Liver (tissue), 9 donors: ENCODE results near the gene DGKQ. TPM values are rescaled to one million over a fixed set of nuclear protein-coding genes. Genes with fewer than 3 reads are reported as not detected.

Experiments
- DNase-seq: peaks from one replicate; pipeline ENCODE4 v3.0.0-alpha.2; 2017; ENCODE audit warnings: low spot score
- H3K27ac ChIP-seq, 2 donors: one replicate each; pipeline ENCODE4 v1.7.0; 2013; ENCODE audit warnings: inconsistent platforms in 2 of 2, low read length in 2 of 2, control low read depth in 1 of 2, low read depth in 1 of 2, mild to moderate bottlenecking in 1 of 2
- H3K27me3 ChIP-seq, 4 donors: one replicate each; pipeline versions ENCODE4 v1.6.1 to v1.7.0; 2013; ENCODE audit warnings: low read length in 3 of 4, inconsistent platforms in 1 of 4, mild to moderate bottlenecking in 1 of 4, moderate library complexity in 1 of 4; ENCODE audit not compliant: control insufficient read depth in 4 of 4, insufficient read depth in 4 of 4
- H3K36me3 ChIP-seq, 4 donors: one replicate each; pipeline versions ENCODE4 v1.6.1 to v1.7.0; 2013; ENCODE audit warnings: low read length in 3 of 4, mild to moderate bottlenecking in 3 of 4, low read depth in 1 of 4, moderate library complexity in 1 of 4; ENCODE audit not compliant: control insufficient read depth in 4 of 4, insufficient read depth in 3 of 4
- H3K4me1 ChIP-seq, 4 donors: one replicate each; pipeline versions ENCODE4 v1.6.1 to v1.7.0; 2013; ENCODE audit warnings: low read length in 3 of 4, mild to moderate bottlenecking in 3 of 4, moderate library complexity in 1 of 4; ENCODE audit not compliant: control insufficient read depth in 4 of 4, insufficient read depth in 4 of 4
- H3K4me3 ChIP-seq, 3 donors: one replicate each; pipeline versions ENCODE4 v1.6.1 to v1.7.0; 2013; ENCODE audit warnings: low read length in 3 of 3, control low read depth in 1 of 3, low read depth in 1 of 3, mild to moderate bottlenecking in 1 of 3
- H3K9ac ChIP-seq, 2 donors: one replicate each; pipeline ENCODE4 v1.7.0; 2013; ENCODE audit warnings: low read length in 2 of 2, mild to moderate bottlenecking in 2 of 2, moderate library complexity in 2 of 2, control low read depth in 1 of 2, low read depth in 1 of 2
- H3K9me3 ChIP-seq, 4 donors: one replicate each; pipeline versions ENCODE4 v1.6.1 to v1.7.0; 2013; ENCODE audit warnings: low read length in 3 of 4; ENCODE audit not compliant: control insufficient read depth in 4 of 4
- EGR1 ChIP-seq, 2 donors: IDR thresholded peaks; 2 replicates each; pipeline ENCODE4 v1.6.1; 2016 to 2018; ENCODE audit warnings: antibody characterized with exemption in 2 of 2, low read depth in 2 of 2
- FOXA1 ChIP-seq: IDR thresholded peaks from 2 replicates; pipeline ENCODE4 v1.6.1; 2016; ENCODE audit warnings: antibody characterized with exemption
- FOXA2 ChIP-seq: IDR thresholded peaks from 2 replicates; pipeline ENCODE4 v1.6.1; 2016; ENCODE audit warnings: antibody characterized with exemption
- GABPA ChIP-seq, 2 donors: IDR thresholded peaks in 1 of 2; conservative IDR thresholded peaks in 1 of 2; 2 replicates each; pipeline ENCODE4 v1.6.1; 2016; ENCODE audit warnings: antibody characterized with exemption in 2 of 2, mild to moderate bottlenecking in 1 of 2, moderate library complexity in 1 of 2
- HNF4G ChIP-seq: IDR thresholded peaks from 2 replicates; pipeline ENCODE4 v1.6.1; 2016; ENCODE audit warnings: antibody characterized with exemption
- JUND ChIP-seq, 2 donors: IDR thresholded peaks; 2 replicates each; pipeline ENCODE4 v1.6.1; 2016; ENCODE audit warnings: antibody characterized with exemption in 2 of 2
- NR2F2 ChIP-seq: IDR thresholded peaks from 2 replicates; pipeline ENCODE4 v1.6.1; 2016; ENCODE audit warnings: antibody characterized with exemption
- RAD21 ChIP-seq, 2 donors: IDR thresholded peaks; 2 replicates each; pipeline ENCODE4 v1.6.1; 2016; ENCODE audit warnings: antibody characterized with exemption in 2 of 2, mild to moderate bottlenecking in 2 of 2
- RXRA ChIP-seq, 2 donors: IDR thresholded peaks; 2 replicates each; pipeline ENCODE4 v1.6.1; 2017 to 2018; ENCODE audit warnings: antibody characterized with exemption in 2 of 2, mild to moderate bottlenecking in 1 of 2
- SP1 ChIP-seq: IDR thresholded peaks from 2 replicates; pipeline ENCODE4 v1.6.1; 2018; ENCODE audit warnings: antibody characterized with exemption, mild to moderate bottlenecking
- TAF1 ChIP-seq: conservative IDR thresholded peaks from 2 replicates; pipeline ENCODE4 v1.6.1; 2016; ENCODE audit warnings: antibody characterized with exemption, mild to moderate bottlenecking
- YY1 ChIP-seq: IDR thresholded peaks from 2 replicates; pipeline ENCODE4 v1.6.1; 2016; ENCODE audit warnings: antibody characterized with exemption, mild to moderate bottlenecking
- WGBS: extraction: QIAGEN DNeasy Blood & Tissue Kit; methylation state at CpG from one replicate; pipeline ENCODE4 v1.1.7; 2013; 5-methylcytosine and 5-hydroxymethylcytosine counted together
- polyA plus RNA-seq, 2 donors: library from polyadenylated mRNA; stranded (reverse) in 1 of 2; unstranded in 1 of 2; fragments of 200-250 nt in 1 of 2; fragments of >200 nt in 1 of 2; fragmentation: Nextera tagmentation in 1 of 2; extraction: Ambion mirVana in 1 of 2; gene quantifications; one replicate each; pipeline versions ENCODE4 v1.2.1 to v1.2.3, GENCODE V29; 2013 to 2015
- total RNA-seq, 2 donors: library from RNA; depleted of rRNA; stranded (reverse); fragments of >200 nt; gene quantifications; one replicate each; pipeline ENCODE4 v1.2.3, GENCODE V29; 2014
- TF ChIP-seq, protein P1 (sequence below): IDR thresholded peaks from 2 replicates; pipeline ENCODE4 v1.6.1; 2016; ENCODE audit warnings: antibody characterized with exemption, mild to moderate bottlenecking
- TF ChIP-seq, protein P2 (sequence below): fragments of 150-350 bp; IDR thresholded peaks from 2 replicates; pipeline ENCODE4 v1.5.1; 2017; ENCODE audit warnings: improper control_type of control experiment, low read depth, low read length; ENCODE audit not compliant: missing input control
- TF ChIP-seq, protein P3 (sequence below): IDR thresholded peaks from 2 replicates; pipeline ENCODE4 v1.6.1; 2016; ENCODE audit warnings: antibody characterized with exemption
- TF ChIP-seq, protein P4 (sequence below): IDR thresholded peaks from 2 replicates; pipeline ENCODE4 v1.6.1; 2016; ENCODE audit warnings: antibody characterized with exemption
- donor health status: healthy.
- donor health status: healthy.
- donor health status: healthy.
- donor health status: healthy.
- donor health status: healthy.

Gene DGKQ
- total and polyA plus RNA-seq, 4 donors: 1.5 to 8.8 (median 3.6) TPM

DNA sequence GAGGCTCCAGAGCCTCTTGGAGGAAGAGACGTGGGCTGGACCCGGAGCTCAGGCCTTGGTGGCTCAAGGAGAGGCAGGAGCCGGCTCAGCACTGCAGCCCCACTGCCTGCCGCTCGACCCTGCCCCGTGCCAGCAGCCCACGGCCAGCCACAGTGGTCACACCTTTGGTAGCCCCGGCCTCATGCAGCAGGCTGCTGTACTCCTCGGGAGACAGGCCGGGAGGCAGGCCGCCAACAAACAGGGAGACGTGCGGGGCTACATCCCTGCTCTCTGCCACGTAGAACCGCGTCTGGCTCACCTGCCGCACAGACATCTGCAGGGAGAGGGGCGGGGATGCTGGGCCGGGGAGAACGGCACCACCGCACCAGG, 7.6 kb downstream of the DGKQ start:
- Histone ChIP-seq H3K4me1 (no peaks in the 10 kb centered on the region), H3K36me3 (peaks cover 0 to 23% (median 2%) of the 10 kb centered on the region in 4 donors), H3K4me3 (no peak overlapping the region), H3K27me3 (no peaks in the 10 kb centered on the region), H3K9me3 (no peaks in the 10 kb centered on the region), H3K27ac (no peak overlapping the region), H3K9ac (no peak overlapping the region)
- TF ChIP-seq RAD21 (IDR thresholded peaks at IDR 0.05) (no peak), FOXA2 (no peak), SP1 (no peak), NR2F2 (no peak), JUND (IDR thresholded peaks at IDR 0.05) (no peak), RXRA (IDR thresholded peaks at IDR 0.05) (no peak), GABPA (IDR thresholded peaks at IDR 0.05 in 1 of 2, conservative IDR thresholded peaks at IDR 0.05 in 1 of 2) (no peak), EGR1 (IDR thresholded peaks at IDR 0.05; ENCODE audit: low read depth in 2 of 2) (no peak), FOXA1 (no peak), HNF4G (no peak), TAF1 (no peak)
- TF ChIP-seq, protein P1, sequence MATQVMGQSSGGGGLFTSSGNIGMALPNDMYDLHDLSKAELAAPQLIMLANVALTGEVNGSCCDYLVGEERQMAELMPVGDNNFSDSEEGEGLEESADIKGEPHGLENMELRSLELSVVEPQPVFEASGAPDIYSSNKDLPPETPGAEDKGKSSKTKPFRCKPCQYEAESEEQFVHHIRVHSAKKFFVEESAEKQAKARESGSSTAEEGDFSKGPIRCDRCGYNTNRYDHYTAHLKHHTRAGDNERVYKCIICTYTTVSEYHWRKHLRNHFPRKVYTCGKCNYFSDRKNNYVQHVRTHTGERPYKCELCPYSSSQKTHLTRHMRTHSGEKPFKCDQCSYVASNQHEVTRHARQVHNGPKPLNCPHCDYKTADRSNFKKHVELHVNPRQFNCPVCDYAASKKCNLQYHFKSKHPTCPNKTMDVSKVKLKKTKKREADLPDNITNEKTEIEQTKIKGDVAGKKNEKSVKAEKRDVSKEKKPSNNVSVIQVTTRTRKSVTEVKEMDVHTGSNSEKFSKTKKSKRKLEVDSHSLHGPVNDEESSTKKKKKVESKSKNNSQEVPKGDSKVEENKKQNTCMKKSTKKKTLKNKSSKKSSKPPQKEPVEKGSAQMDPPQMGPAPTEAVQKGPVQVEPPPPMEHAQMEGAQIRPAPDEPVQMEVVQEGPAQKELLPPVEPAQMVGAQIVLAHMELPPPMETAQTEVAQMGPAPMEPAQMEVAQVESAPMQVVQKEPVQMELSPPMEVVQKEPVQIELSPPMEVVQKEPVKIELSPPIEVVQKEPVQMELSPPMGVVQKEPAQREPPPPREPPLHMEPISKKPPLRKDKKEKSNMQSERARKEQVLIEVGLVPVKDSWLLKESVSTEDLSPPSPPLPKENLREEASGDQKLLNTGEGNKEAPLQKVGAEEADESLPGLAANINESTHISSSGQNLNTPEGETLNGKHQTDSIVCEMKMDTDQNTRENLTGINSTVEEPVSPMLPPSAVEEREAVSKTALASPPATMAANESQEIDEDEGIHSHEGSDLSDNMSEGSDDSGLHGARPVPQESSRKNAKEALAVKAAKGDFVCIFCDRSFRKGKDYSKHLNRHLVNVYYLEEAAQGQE: no peak
- TF ChIP-seq, protein P2, sequence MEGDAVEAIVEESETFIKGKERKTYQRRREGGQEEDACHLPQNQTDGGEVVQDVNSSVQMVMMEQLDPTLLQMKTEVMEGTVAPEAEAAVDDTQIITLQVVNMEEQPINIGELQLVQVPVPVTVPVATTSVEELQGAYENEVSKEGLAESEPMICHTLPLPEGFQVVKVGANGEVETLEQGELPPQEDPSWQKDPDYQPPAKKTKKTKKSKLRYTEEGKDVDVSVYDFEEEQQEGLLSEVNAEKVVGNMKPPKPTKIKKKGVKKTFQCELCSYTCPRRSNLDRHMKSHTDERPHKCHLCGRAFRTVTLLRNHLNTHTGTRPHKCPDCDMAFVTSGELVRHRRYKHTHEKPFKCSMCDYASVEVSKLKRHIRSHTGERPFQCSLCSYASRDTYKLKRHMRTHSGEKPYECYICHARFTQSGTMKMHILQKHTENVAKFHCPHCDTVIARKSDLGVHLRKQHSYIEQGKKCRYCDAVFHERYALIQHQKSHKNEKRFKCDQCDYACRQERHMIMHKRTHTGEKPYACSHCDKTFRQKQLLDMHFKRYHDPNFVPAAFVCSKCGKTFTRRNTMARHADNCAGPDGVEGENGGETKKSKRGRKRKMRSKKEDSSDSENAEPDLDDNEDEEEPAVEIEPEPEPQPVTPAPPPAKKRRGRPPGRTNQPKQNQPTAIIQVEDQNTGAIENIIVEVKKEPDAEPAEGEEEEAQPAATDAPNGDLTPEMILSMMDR: no peak
- TF ChIP-seq, protein P3, sequence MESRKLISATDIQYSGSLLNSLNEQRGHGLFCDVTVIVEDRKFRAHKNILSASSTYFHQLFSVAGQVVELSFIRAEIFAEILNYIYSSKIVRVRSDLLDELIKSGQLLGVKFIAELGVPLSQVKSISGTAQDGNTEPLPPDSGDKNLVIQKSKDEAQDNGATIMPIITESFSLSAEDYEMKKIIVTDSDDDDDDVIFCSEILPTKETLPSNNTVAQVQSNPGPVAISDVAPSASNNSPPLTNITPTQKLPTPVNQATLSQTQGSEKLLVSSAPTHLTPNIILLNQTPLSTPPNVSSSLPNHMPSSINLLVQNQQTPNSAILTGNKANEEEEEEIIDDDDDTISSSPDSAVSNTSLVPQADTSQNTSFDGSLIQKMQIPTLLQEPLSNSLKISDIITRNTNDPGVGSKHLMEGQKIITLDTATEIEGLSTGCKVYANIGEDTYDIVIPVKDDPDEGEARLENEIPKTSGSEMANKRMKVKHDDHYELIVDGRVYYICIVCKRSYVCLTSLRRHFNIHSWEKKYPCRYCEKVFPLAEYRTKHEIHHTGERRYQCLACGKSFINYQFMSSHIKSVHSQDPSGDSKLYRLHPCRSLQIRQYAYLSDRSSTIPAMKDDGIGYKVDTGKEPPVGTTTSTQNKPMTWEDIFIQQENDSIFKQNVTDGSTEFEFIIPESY: no peak
- 96% methylated on average over 21 of the region's 21 CpGs for WGBS
- DNase-seq: no peak

DNA sequence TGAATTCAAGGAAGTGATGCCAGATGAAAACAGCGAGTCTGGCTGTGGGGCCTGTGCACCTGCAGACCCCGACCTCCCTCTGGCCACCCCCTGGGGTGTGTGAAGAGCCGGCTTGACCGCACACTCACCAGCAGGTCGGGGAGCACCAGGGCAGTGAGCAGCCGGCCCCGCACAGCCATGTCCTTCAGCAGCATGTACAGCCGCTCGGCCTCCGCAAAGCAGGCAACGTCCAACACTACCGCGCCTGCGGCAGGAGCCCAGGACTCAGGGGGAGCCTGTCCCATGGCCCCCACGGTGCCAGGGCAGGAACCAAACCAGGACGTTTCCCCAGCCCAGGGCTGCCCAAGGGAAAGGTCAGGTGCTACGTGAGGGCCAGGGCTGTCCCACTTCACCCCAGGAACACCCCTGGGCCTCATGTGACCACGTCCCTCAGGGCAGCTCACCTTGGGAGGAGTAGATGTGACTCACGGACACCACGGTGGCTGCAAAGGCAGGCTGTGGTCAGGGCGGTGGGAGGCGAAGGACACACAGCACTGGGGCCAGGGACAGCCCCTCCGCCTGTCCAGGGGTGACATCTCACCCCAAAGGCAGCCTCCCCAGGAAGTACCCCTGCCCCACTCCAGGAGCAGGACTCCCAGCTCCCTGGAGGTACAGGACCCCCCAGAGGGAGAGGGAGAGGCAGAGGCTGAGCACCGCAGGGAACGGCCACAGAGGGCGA, 8.2 kb downstream of the DGKQ start:
- no peak for DNase-seq
- Histone ChIP-seq H3K4me3 (no peak overlapping the region), H3K27me3 (no peaks in the 10 kb centered on the region), H3K9me3 (no peaks in the 10 kb centered on the region), H3K9ac (no peak overlapping the region), H3K4me1 (no peaks in the 10 kb centered on the region), H3K36me3 (peaks cover 0 to 23% (median 2%) of the 10 kb centered on the region in 4 donors), H3K27ac (no peak overlapping the region)
- 95% methylated on average over 26 of the region's 26 CpGs for WGBS
- no peak for TF ChIP-seq GABPA (IDR thresholded peaks at IDR 0.05 in 1 of 2, conservative IDR thresholded peaks at IDR 0.05 in 1 of 2)
- TF ChIP-seq TAF1: no peak
- no peak for TF ChIP-seq YY1
- no peak for TF ChIP-seq JUND (IDR thresholded peaks at IDR 0.05)
- no peak for TF ChIP-seq FOXA2
- no peak for TF ChIP-seq RAD21 (IDR thresholded peaks at IDR 0.05)
- TF ChIP-seq HNF4G: no peak
- TF ChIP-seq, protein P3: no peak
- TF ChIP-seq, protein P1: no peak
- TF ChIP-seq, protein P4, sequence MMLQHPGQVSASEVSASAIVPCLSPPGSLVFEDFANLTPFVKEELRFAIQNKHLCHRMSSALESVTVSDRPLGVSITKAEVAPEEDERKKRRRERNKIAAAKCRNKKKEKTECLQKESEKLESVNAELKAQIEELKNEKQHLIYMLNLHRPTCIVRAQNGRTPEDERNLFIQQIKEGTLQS: no peak
- no peak for TF ChIP-seq EGR1 (IDR thresholded peaks at IDR 0.05; ENCODE audit: low read depth in 2 of 2)
- TF ChIP-seq FOXA1: no peak
